T-cell (primary cell): ENCODE results near the gene CHST7. TPM values are rescaled to one million over a fixed set of nuclear protein-coding genes. Genes with fewer than 3 reads are reported as not detected.
"Not testable (repeated sequence)": the region's sequence is repeated elsewhere in the genome, so short reads cannot be mapped to it uniquely, and the experiment has no call there.

ENCODE experiments used
- ATAC-seq, 4 experiments: fragments of 200-7000 bp in 3 of 4; fragments of 150-1000 bp in 1 of 4; cut with Tn5 transposase; replicated peaks in 1 of 4; 1 replicate in 3 of 4; 2 replicates in 1 of 4; pipeline ENCODE4 v1.10.0; 2021; ENCODE audit warnings: moderate library complexity in 3 of 4, mild to moderate bottlenecking in 2 of 4, moderate number of reproducible peaks in 1 of 4
- CTCF ChIA-PET, 2 donors: fragments of 300-600 bp; sonication (Branson Sonifier 250); formaldehyde crosslinking; loops; one replicate each; lab custom pipeline; 2022; ENCODE audit warnings: antibody characterized with exemption in 2 of 2; lab: Charles Lee
- POLR2A ChIA-PET, 2 donors: fragments of 300-600 bp; sonication (Branson Sonifier 250); formaldehyde crosslinking; loops; one replicate each; lab custom pipeline; 2022; ENCODE audit warnings: antibody characterized with exemption in 2 of 2; lab: Charles Lee
- DNase-seq, 35 experiments: peaks; one replicate each; pipeline versions ENCODE4 v3.0.0 to v3.0.0-alpha.2; 2013 to 2023
- H3K27ac ChIP-seq: one replicate; pipeline ENCODE4 v1.5.1; 2013; ENCODE audit warnings: low read length
- H3K27me3 ChIP-seq, 2 experiments: replicated peaks in 1 of 2; 1 replicate in 1 of 2; 2 replicates in 1 of 2; pipeline versions ENCODE4 v1.6.1 to v1.7.0; 2013; ENCODE audit warnings: low read length in 1 of 2, mixed read lengths in 1 of 2; ENCODE audit not compliant: control insufficient read depth in 2 of 2, insufficient read depth in 2 of 2; ENCODE audit errors: extremely low read depth in 1 of 2
- H3K36me3 ChIP-seq, 2 donors: 1 replicate in 1 of 2; 2 replicates in 1 of 2; pipeline versions ENCODE4 v1.6.1 to v1.7.0; 2013; ENCODE audit warnings: low read length in 1 of 2; ENCODE audit not compliant: control insufficient read depth in 2 of 2, insufficient read depth in 1 of 2; ENCODE audit errors: extremely low read depth in 1 of 2
- H3K4me1 ChIP-seq, 2 experiments: 1 replicate in 1 of 2; 2 replicates in 1 of 2; pipeline versions ENCODE4 v1.6.1 to v1.7.0; 2013; ENCODE audit warnings: low read length in 2 of 2, mixed read lengths in 1 of 2; ENCODE audit not compliant: insufficient read depth in 2 of 2, control insufficient read depth in 1 of 2; ENCODE audit errors: extremely low read depth in 1 of 2
- H3K4me3 ChIP-seq, 2 donors: 1 replicate in 1 of 2; 2 replicates in 1 of 2; pipeline versions ENCODE4 v1.5.1 to v1.7.0; 2013; ENCODE audit warnings: mild to moderate bottlenecking in 2 of 2, low read length in 1 of 2, moderate library complexity in 1 of 2; ENCODE audit not compliant: control insufficient read depth in 1 of 2; ENCODE audit errors: extremely low read depth in 1 of 2
- H3K9me3 ChIP-seq: 2 replicates; pipeline ENCODE4 v1.7.0; 2013
- H3K27ac Mint-ChIP-seq, 2 donors: one replicate each; pipeline ENCODE4 v1.8.0; 2020 to 2021; ENCODE audit warnings: mild to moderate bottlenecking in 2 of 2, mixed read lengths in 2 of 2
- H3K27me3 Mint-ChIP-seq, 2 donors: one replicate each; pipeline ENCODE4 v1.8.0; 2021 to 2022; ENCODE audit warnings: mixed read lengths in 2 of 2
- H3K36me3 Mint-ChIP-seq: one replicate; pipeline ENCODE4 v1.8.0; 2021; ENCODE audit warnings: mixed read lengths
- H3K4me1 Mint-ChIP-seq, 3 donors: one replicate each; pipeline ENCODE4 v1.8.0; 2020 to 2022; ENCODE audit warnings: mixed read lengths in 3 of 3, mild to moderate bottlenecking in 1 of 3
- H3K4me3 Mint-ChIP-seq, 3 donors: one replicate each; pipeline ENCODE4 v1.8.0; 2020 to 2022; ENCODE audit warnings: mild to moderate bottlenecking in 3 of 3, mixed read lengths in 3 of 3, moderate library complexity in 3 of 3
- H3K9me3 Mint-ChIP-seq, 3 donors: one replicate each; pipeline ENCODE4 v1.8.0; 2020 to 2022; ENCODE audit warnings: mixed read lengths in 3 of 3
- WGBS: methylation state at CpG from one replicate; pipeline ENCODE4 v1.1.5; 2013; ENCODE audit warnings: missing lambda C conversion rate; ENCODE audit not compliant: insufficient coverage; 5-methylcytosine and 5-hydroxymethylcytosine counted together
- total RNA-seq, 35 experiments: library from RNA in 6 of 35; stranded (reverse) in 6 of 35; fragments of 120-200 nt in 1 of 35; gene quantifications; one replicate each; pipeline versions ENCODE4 v1.2.1 to v1.2.4 and lab custom pipeline; 2013 to 2026

The CHST7 gene
- total RNA-seq (1 to 10 TPM; 3.3 to 8.0 (median 6.4) TPM), total RNA-seq (lab: John Stamatoyannopoulos, UW) (5.0 to 24.2 (median 10.3) reads per million in 29 experiments)
- total RNA-seq (2013), result 7.4 TPM

DNA sequence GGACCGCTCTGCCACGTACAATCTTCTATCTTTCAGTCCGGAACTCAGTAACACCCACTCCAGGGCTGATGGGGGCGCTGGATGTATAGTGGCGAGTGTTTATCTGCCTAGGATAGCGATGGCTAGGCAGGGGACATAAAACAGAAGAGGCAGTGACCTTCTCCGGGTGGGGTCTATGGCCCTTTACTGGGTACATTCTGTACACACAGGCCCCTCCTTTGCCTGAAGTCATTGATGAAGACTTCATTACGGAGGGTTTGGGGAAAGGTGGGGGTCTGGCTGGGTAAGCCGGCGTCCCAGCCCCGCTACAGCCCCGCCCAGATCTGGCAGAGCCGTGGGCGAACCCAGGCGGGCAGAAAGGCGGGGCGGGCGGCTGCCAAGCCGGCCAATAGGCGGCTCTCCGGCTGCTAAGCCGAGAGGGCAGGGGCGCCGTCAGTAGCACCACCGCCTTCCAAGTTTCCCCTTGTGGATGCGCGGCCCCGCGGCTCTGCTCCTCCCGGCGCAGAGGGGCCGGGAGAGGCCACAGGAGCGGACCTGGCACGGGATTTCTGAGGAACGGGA is at the start of gene CHST7:
CHST7 (plus strand) TSS at position 435 of the 561 bp plus-strand sequence. CDS start 167 bp downstream, outside the sequence.
- no peaks in the 10 kb centered on the region for H3K36me3 ChIP-seq
- WGBS, result under 1% methylated on average over 24 of the region's 35 CpGs
- Mint-ChIP-seq H3K36me3 (peaks cover 4% of the 10 kb centered on the region), H3K27me3 (peaks cover 0 to 5% of the 10 kb centered on the region in 2 donors), H3K27ac (peak within 1 kb of the TSS; percentile 82 to 83), H3K4me1 (peaks cover 33 to 41% (median 37%) of the 10 kb centered on the region in 3 donors), H3K9me3 (no peaks in the 10 kb centered on the region), H3K4me3 (peak within 1 kb of the TSS; percentile 76 to 79 (median 79))
- peak within 1 kb of the TSS; percentile 63 to 71 for H3K4me3 ChIP-seq
- H3K27ac ChIP-seq, result peak within 1 kb of the TSS; percentile 75
- no peaks in the 10 kb centered on the region for H3K9me3 ChIP-seq
- H3K4me1 ChIP-seq, result peaks cover 7 to 49% of the 10 kb centered on the region in 2 experiments
- no peaks in the 10 kb centered on the region for H3K27me3 ChIP-seq
- peak in 34 of 35 experiments; percentile 13 to 68 (median 38) for DNase-seq
- POLR2A ChIA-PET, result no interaction called here
- peak; percentile 56 to 62 (median 60) for ATAC-seq
- CTCF ChIA-PET, result interaction anchor here in 1 of 2 donors (0.6 to 1.5 kb wide), 6 partner anchors 10 to 88 kb away, joined by 3 to 5 read pairs (median 4); no protein-coding TSS in a partner anchor

GRCh38 chrX:46528640-46529039 is 44.9 kb upstream of the CHST7 start:
- H3K27ac ChIP-seq, DNase-seq, H3K9me3 ChIP-seq, H3K9me3 Mint-ChIP-seq, H3K4me3 ChIP-seq, H3K4me1 Mint-ChIP-seq, H3K4me3 Mint-ChIP-seq, H3K27me3 Mint-ChIP-seq, H3K27ac Mint-ChIP-seq, H3K36me3 ChIP-seq, H3K4me1 ChIP-seq, ATAC-seq, CTCF ChIA-PET, H3K27me3 ChIP-seq: not testable (repeated sequence)
- no CpG with 5 or more reads among the region's 6 CpGs for WGBS
- POLR2A ChIA-PET, result interaction anchor here in 1 of 2 donors (0.6 kb wide), 1 partner anchor 59 kb away, joined by 3 read pairs; no protein-coding TSS in a partner anchor
- H3K36me3 Mint-ChIP-seq, result peaks cover 11% of the 10 kb centered on the region

DNA sequence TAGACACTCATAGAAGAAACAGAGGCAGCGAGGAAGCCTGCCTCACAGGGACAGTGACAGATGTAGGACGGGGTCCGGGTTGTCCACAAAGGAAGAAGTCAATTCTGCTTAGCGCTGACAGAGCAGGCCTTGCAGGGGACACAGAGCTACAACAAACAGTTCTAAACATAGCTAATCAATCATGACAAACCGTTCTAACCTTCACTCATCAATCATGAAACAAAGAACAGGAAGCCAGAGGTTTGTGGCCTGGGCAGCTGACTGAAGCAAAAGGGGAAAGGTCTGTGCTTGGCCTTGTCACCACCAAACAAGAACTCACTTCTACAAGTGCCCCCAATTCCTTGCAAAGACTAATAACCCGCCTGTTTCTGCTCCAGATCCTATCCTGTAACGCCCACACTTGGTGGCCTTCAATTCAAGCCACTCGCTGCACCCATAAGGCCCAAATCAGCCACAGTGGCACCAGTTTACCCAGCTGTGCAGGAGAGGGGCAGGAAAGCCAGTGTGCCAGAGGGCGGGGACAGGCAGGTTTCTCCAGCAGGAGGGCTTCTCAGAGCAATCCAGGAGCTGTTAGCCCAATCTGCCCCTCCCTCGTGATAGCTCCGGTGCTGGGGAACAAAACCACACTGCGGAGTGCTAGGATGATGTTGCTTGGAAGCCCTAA is 43.7 kb upstream of the CHST7 start:
- DNase-seq, H3K4me1 Mint-ChIP-seq, H3K9me3 ChIP-seq, H3K27ac ChIP-seq, H3K27ac Mint-ChIP-seq, H3K27me3 Mint-ChIP-seq, H3K4me1 ChIP-seq, H3K27me3 ChIP-seq, H3K9me3 Mint-ChIP-seq, H3K4me3 Mint-ChIP-seq, CTCF ChIA-PET, H3K36me3 ChIP-seq, POLR2A ChIA-PET, ATAC-seq, H3K4me3 ChIP-seq: not testable (repeated sequence)
- peaks cover 16% of the 10 kb centered on the region for H3K36me3 Mint-ChIP-seq
- no CpG with 5 or more reads among the region's 12 CpGs for WGBS

DNA sequence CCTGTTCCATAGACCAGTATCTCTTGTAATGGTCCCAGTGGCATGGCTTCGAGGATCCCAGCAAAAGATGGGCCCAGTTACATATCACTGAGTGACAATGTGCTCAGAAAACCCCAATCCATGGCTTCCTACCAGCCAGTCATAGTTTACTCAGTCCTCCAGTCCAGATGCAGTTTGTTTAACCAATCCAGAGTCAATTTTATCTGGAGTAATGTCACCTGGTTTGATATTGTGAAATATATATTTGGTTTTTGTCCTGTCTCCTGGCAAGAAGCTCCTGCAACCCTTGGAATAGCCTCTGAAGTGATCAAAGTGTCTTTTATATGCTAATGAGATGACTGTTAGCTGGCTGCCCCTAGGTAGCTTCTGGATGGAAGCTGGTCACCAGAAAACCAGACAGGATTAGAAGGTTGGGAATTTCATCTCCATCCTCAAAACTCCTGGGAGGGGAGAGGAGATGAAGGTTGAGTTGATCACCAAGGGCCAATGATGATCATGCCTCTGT is 43.1 kb upstream of the CHST7 start:
- CTCF ChIA-PET, POLR2A ChIA-PET, H3K9me3 Mint-ChIP-seq, H3K9me3 ChIP-seq, H3K27ac Mint-ChIP-seq, H3K27me3 Mint-ChIP-seq, H3K27ac ChIP-seq, DNase-seq, ATAC-seq, H3K4me1 Mint-ChIP-seq, H3K4me3 ChIP-seq, H3K4me1 ChIP-seq, H3K27me3 ChIP-seq, H3K36me3 ChIP-seq, H3K4me3 Mint-ChIP-seq: not testable (repeated sequence)
- peaks cover 16% of the 10 kb centered on the region for H3K36me3 Mint-ChIP-seq
- no CpG with 5 or more reads among the region's 1 CpG for WGBS

DNA sequence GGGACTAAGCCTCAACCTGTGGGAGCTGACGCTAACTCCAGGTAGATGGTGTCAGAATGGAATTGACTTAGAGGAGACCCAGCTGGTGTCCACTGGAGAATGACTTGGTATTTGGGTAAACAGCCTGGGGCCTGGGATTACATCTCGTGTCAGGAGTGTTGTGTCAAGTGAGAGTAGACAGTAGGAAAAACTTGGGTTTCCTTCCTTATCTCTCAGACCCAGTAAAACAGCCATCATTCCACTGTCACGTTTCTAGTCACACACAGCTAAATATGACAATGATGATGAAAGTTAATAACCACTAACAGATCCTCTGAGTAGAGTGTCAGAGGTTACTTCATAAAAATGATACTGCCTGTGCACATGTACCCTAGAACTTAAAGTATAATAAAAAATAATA is 42.1 kb upstream of the CHST7 start:
- no peak overlapping the region for H3K27ac Mint-ChIP-seq
- Histone ChIP-seq H3K4me3 (no peak overlapping the region), H3K27ac (no peak overlapping the region), H3K27me3 (no peaks in the 10 kb centered on the region), H3K9me3 (no peaks in the 10 kb centered on the region), H3K36me3 (no peaks in the 10 kb centered on the region), H3K4me1 (no peaks in the 10 kb centered on the region)
- 100% methylated on average over 1 of the region's 3 CpGs for WGBS
- ChIA-PET CTCF (no interaction called here), POLR2A (no interaction called here)
- no peaks in the 10 kb centered on the region for H3K9me3 Mint-ChIP-seq
- H3K4me1 Mint-ChIP-seq, result no peaks in the 10 kb centered on the region
- ATAC-seq (no peak), DNase-seq (no peak)
- no peak overlapping the region for H3K4me3 Mint-ChIP-seq
- peaks cover 16% of the 10 kb centered on the region for H3K36me3 Mint-ChIP-seq
- no peaks in the 10 kb centered on the region for H3K27me3 Mint-ChIP-seq

- Mint-ChIP-seq H3K4me1 (peaks cover 7 to 36% (median 29%) of the 10 kb centered on the region in 3 donors), H3K27me3 (no peaks in the 10 kb centered on the region), H3K36me3 (peaks cover 4% of the 10 kb centered on the region), H3K4me3 (no peak overlapping the region), H3K27ac (no peak overlapping the region), H3K9me3 (no peaks in the 10 kb centered on the region)
- no peak overlapping the region for H3K4me3 ChIP-seq
- WGBS, result no CpG with 5 or more reads among the region's 2 CpGs
- peak in 1 of 35 experiments; percentile 1 for DNase-seq
- POLR2A ChIA-PET, result no interaction called here
- H3K9me3 ChIP-seq, result no peaks in the 10 kb centered on the region
- H3K27me3 ChIP-seq, result no peaks in the 10 kb centered on the region
- peaks cover 7 to 29% of the 10 kb centered on the region in 2 experiments for H3K4me1 ChIP-seq
- CTCF ChIA-PET, result no interaction called here
- no peak overlapping the region for H3K27ac ChIP-seq
- no peak for ATAC-seq
- peaks cover 0 to 3% of the 10 kb centered on the region in 2 donors for H3K36me3 ChIP-seq
Observed at GRCh38 chrX:46543441-46543840, 30.1 kb upstream of the CHST7 start.
